Measurements from ENCODE around the gene MANEA.

DNA sequence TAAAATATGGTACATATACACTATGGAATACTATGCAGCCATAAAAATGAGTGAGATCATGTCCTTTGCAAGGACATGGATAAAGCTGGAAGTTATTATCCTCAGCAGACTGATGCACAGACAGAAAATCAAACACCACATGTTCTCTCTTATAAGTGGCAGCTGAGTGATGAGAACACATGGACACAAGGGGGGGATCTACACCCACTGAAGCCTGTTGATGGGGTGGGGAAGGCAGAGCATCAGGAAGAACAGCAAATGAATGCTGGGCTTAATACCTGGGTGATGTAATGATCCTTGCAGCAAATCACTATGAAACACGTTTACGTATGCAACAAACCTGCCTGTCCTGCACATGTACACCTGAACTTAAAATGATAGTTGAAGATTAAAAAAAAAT lies 71.3 kb downstream of the MANEA start:
- TF ChIP-seq, protein P1, sequence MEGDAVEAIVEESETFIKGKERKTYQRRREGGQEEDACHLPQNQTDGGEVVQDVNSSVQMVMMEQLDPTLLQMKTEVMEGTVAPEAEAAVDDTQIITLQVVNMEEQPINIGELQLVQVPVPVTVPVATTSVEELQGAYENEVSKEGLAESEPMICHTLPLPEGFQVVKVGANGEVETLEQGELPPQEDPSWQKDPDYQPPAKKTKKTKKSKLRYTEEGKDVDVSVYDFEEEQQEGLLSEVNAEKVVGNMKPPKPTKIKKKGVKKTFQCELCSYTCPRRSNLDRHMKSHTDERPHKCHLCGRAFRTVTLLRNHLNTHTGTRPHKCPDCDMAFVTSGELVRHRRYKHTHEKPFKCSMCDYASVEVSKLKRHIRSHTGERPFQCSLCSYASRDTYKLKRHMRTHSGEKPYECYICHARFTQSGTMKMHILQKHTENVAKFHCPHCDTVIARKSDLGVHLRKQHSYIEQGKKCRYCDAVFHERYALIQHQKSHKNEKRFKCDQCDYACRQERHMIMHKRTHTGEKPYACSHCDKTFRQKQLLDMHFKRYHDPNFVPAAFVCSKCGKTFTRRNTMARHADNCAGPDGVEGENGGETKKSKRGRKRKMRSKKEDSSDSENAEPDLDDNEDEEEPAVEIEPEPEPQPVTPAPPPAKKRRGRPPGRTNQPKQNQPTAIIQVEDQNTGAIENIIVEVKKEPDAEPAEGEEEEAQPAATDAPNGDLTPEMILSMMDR (IDR thresholded peaks at IDR 0.05; ENCODE audit: insufficient read depth, low read length), result no peak
- TF ChIP-seq GABPA (IDR thresholded peaks at IDR 0.05; ENCODE audit: low read depth), result no peak
- TF ChIP-seq, protein P2, sequence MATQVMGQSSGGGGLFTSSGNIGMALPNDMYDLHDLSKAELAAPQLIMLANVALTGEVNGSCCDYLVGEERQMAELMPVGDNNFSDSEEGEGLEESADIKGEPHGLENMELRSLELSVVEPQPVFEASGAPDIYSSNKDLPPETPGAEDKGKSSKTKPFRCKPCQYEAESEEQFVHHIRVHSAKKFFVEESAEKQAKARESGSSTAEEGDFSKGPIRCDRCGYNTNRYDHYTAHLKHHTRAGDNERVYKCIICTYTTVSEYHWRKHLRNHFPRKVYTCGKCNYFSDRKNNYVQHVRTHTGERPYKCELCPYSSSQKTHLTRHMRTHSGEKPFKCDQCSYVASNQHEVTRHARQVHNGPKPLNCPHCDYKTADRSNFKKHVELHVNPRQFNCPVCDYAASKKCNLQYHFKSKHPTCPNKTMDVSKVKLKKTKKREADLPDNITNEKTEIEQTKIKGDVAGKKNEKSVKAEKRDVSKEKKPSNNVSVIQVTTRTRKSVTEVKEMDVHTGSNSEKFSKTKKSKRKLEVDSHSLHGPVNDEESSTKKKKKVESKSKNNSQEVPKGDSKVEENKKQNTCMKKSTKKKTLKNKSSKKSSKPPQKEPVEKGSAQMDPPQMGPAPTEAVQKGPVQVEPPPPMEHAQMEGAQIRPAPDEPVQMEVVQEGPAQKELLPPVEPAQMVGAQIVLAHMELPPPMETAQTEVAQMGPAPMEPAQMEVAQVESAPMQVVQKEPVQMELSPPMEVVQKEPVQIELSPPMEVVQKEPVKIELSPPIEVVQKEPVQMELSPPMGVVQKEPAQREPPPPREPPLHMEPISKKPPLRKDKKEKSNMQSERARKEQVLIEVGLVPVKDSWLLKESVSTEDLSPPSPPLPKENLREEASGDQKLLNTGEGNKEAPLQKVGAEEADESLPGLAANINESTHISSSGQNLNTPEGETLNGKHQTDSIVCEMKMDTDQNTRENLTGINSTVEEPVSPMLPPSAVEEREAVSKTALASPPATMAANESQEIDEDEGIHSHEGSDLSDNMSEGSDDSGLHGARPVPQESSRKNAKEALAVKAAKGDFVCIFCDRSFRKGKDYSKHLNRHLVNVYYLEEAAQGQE (IDR thresholded peaks at IDR 0.05; ENCODE audit: insufficient replicate concordance, low read depth), result no peak
